Ovary (tissue), 3 donors: ENCODE measurements around the gene SNHG17.

Experiments used
- CTCF ChIP-seq, 3 donors: fragments of 450-650 bp in 2 of 3; fragments of 200-600 bp in 1 of 3; IDR thresholded peaks; one replicate each; pipeline versions ENCODE4 v1.5.1 to v1.8.0; 2016 to 2022; ENCODE audit warnings: antibody characterized with exemption in 3 of 3, mild to moderate bottlenecking in 1 of 3
- EP300 ChIP-seq: sonication (generic); formaldehyde crosslinking; IDR thresholded peaks from one replicate; pipeline ENCODE4 v1.6.1; 2017; ENCODE audit warnings: antibody characterized with exemption
- POLR2A ChIP-seq: fragments of 450-650 bp; IDR thresholded peaks from one replicate; pipeline ENCODE4 v1.6.1; 2017; ENCODE audit warnings: antibody characterized with exemption, mild to moderate bottlenecking, moderate library complexity
- donor health status: DM: no; HTN: no; CAD: no.

DNA sequence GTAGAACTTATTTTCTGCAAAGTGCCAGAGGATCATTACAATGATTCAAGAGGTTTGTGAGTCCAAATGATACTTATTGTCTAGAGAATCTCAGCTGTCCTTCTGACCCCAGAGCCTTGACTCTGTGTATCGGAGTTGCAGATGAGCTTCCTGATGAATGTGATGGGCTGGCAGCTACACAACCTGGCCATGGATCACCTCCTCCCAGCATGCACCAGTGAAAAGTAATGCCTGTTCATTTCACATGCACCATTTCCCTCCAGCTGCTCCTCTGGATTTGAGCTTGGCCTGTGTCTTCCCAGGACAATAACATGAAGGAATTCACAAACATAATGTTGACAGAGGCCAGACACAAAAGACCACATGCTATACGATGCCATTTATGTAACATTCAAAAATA is 30.0 kb downstream of the SNHG17 start:
- TF ChIP-seq POLR2A (no peak), CTCF (IDR thresholded peaks at IDR 0.05) (no peak), EP300 (no peak)
